Left renal pelvis (tissue), 4 donors: Measurements from ENCODE around the gene PCGF3. TPM values are rescaled to one million over a fixed set of nuclear protein-coding genes. Genes with fewer than 3 reads are reported as not detected.
"Not testable (repeated sequence)": the region's sequence is repeated elsewhere in the genome, so short reads cannot be mapped to it uniquely, and the experiment has no call there.

Experiments
- DNase-seq, 4 donors: peaks; one replicate each; pipeline ENCODE4 v3.0.0-alpha.2; 2013; ENCODE audit warnings: low read depth in 4 of 4, low spot score in 3 of 4
- polyA plus RNA-seq, 4 donors: library from polyadenylated mRNA; unstranded; fragments of 120-200 nt; gene quantifications; one replicate each; pipeline ENCODE4 v1.2.1, GENCODE V29; 2013; ENCODE audit not compliant: insufficient read length in 4 of 4

PCGF3 gene
- polyA plus RNA-seq, 4 donors: 67.3 to 93.3 (median 74.2) TPM

- DNase-seq: no peak
Measured at GRCh38 chr4:721261-722168, 15.9 kb downstream of the PCGF3 start.

- DNase-seq: no peak
Measured at GRCh38 chr4:722169-722725, 16.6 kb downstream of the PCGF3 start.

- no peak for DNase-seq
Measured at GRCh38 chr4:722851-723360, 17.3 kb downstream of the PCGF3 start.

GRCh38 chr4:723751-724530 is 18.3 kb downstream of the PCGF3 start:
- DNase-seq: no peak

- no peak for DNase-seq
Measured at GRCh38 chr4:725391-726234, 20.0 kb downstream of the PCGF3 start.

- DNase-seq: no peak
Measured at GRCh38 chr4:726235-726787, 20.7 kb downstream of the PCGF3 start.

GRCh38 chr4:726838-727237 is 21.2 kb downstream of the PCGF3 start:
- no peak for DNase-seq

GRCh38 chr4:727576-727975 is 21.9 kb downstream of the PCGF3 start:
- no peak for DNase-seq

GRCh38 chr4:729336-730315 is 24.0 kb downstream of the PCGF3 start:
- DNase-seq: no peak

- DNase-seq: no peak
Measured at GRCh38 chr4:730511-730910, 24.9 kb downstream of the PCGF3 start.

GRCh38 chr4:730946-731904 is 25.6 kb downstream of the PCGF3 start:
- not testable (repeated sequence) for DNase-seq

- DNase-seq: not testable (repeated sequence)
Measured at GRCh38 chr4:731954-732353, 26.3 kb downstream of the PCGF3 start.

GRCh38 chr4:732486-732885 is 26.9 kb downstream of the PCGF3 start:
- no peak for DNase-seq

- no peak for DNase-seq
Measured at GRCh38 chr4:732911-733630, 27.4 kb downstream of the PCGF3 start.

- DNase-seq: no peak
Measured at GRCh38 chr4:733631-733980, 28.0 kb downstream of the PCGF3 start.

- no peak for DNase-seq
Measured at GRCh38 chr4:734075-734474, 28.4 kb downstream of the PCGF3 start.

- no peak for DNase-seq
Measured at GRCh38 chr4:734951-735350, 29.3 kb downstream of the PCGF3 start.
